GM06990 (cell line): ENCODE data around the gene CADPS2.
A peak's percentile ranks its signal among the peaks of the same experiment; 100 is the strongest.

ENCODE experiments used
- DNase-seq: peaks from one replicate; pipeline ENCODE4 v3.0.0-alpha.2; 2011; ENCODE audit not compliant: insufficient read length; ENCODE audit errors: extremely low read depth
- H3K27me3 ChIP-seq: replicated peaks from 2 replicates; pipeline ENCODE4 v1.6.0; 2011; ENCODE audit warnings: low read length; ENCODE audit not compliant: control insufficient read depth, insufficient read depth
- H3K36me3 ChIP-seq: 2 replicates; pipeline ENCODE4 v1.5.1; 2011; ENCODE audit warnings: low read length; ENCODE audit not compliant: control insufficient read depth, insufficient read depth
- H3K4me3 ChIP-seq: replicated peaks from 2 replicates; pipeline ENCODE4 v1.5.1; 2011; ENCODE audit warnings: low read depth, mild to moderate bottlenecking, control low read depth, low read length
- TF ChIP-seq, protein P1 (sequence below): IDR thresholded peaks from 2 replicates; pipeline ENCODE4 v1.5.1; 2011; ENCODE audit warnings: low read length, control low read depth, mild to moderate bottlenecking, inconsistent platforms; ENCODE audit not compliant: insufficient read depth, poor library complexity, severe bottlenecking

Gene CADPS2

DNA sequence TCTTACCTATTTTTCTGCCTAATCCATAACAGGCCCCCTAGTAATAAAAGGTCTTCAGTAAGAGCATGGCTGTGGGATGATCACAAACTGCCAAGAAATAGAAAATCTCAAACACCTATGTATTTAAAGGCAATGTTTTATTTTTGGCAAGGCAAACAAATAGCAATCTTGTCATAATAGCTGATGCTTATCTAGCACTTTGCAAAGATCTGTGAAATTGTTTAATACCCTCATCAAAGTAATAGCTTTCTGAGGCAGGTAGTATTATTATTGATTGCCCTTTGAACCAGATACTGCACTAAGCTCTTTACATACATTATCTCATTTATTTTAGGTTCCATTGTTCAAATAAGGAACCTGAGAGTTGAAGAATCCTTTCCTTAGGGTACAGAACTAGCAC lies 1.6 kb upstream of the CADPS2 start:
- no peaks in the 10 kb centered on the region; the same call in 1 of the 2 replicates for H3K27me3 ChIP-seq
- H3K4me3 ChIP-seq: no peak overlapping the region
- no peak for DNase-seq
- H3K36me3 ChIP-seq: no peaks in the 10 kb centered on the region
- TF ChIP-seq, protein P1, sequence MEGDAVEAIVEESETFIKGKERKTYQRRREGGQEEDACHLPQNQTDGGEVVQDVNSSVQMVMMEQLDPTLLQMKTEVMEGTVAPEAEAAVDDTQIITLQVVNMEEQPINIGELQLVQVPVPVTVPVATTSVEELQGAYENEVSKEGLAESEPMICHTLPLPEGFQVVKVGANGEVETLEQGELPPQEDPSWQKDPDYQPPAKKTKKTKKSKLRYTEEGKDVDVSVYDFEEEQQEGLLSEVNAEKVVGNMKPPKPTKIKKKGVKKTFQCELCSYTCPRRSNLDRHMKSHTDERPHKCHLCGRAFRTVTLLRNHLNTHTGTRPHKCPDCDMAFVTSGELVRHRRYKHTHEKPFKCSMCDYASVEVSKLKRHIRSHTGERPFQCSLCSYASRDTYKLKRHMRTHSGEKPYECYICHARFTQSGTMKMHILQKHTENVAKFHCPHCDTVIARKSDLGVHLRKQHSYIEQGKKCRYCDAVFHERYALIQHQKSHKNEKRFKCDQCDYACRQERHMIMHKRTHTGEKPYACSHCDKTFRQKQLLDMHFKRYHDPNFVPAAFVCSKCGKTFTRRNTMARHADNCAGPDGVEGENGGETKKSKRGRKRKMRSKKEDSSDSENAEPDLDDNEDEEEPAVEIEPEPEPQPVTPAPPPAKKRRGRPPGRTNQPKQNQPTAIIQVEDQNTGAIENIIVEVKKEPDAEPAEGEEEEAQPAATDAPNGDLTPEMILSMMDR: no peak

- no peak overlapping the region; the same call in 1 of the 2 replicates for H3K4me3 ChIP-seq
- TF ChIP-seq, protein P1: no peak
- no peaks in the 10 kb centered on the region for H3K36me3 ChIP-seq
- H3K27me3 ChIP-seq: no peaks in the 10 kb centered on the region; the same call in 1 of the 2 replicates
- DNase-seq: no peak
Observed at GRCh38 chr7:122887198-122887597, 938 bp upstream of the CADPS2 start.

- Histone ChIP-seq H3K36me3 (no peaks in the 10 kb centered on the region), H3K4me3 (peak overlapping the region; percentile 63), H3K27me3 (no peaks in the 10 kb centered on the region; the same call in 1 of the 2 replicates)
- DNase-seq: peak; percentile 11
- TF ChIP-seq, protein P1: no peak
Observed at GRCh38 chr7:122885583-122886356, 490 bp downstream of the CADPS2 start.

- no peak overlapping the region for H3K4me3 ChIP-seq
- TF ChIP-seq, protein P1: no peak
- DNase-seq: no peak
- no peaks in the 10 kb centered on the region; the same call in 1 of the 2 replicates for H3K27me3 ChIP-seq
- no peaks in the 10 kb centered on the region for H3K36me3 ChIP-seq
Observed at GRCh38 chr7:122884186-122884585, 2.1 kb downstream of the CADPS2 start.

- Histone ChIP-seq H3K27me3 (no peaks in the 10 kb centered on the region; the same call in 1 of the 2 replicates), H3K36me3 (no peaks in the 10 kb centered on the region), H3K4me3 (no peak overlapping the region)
- TF ChIP-seq, protein P1: no peak
- no peak for DNase-seq
Observed at GRCh38 chr7:122883049-122883680, 3.1 kb downstream of the CADPS2 start.
